Measurements from ENCODE around the gene DGKI. TPM values are rescaled to one million over a fixed set of nuclear protein-coding genes. Genes with fewer than 3 reads are reported as not detected.

The DGKI gene
- total and polyA plus RNA-seq, 2 of the 13 experiments (the other 11 are each of a cell fraction or from before 2014, with no cell fraction given) = 0.09 to 0.17 TPM

DNA sequence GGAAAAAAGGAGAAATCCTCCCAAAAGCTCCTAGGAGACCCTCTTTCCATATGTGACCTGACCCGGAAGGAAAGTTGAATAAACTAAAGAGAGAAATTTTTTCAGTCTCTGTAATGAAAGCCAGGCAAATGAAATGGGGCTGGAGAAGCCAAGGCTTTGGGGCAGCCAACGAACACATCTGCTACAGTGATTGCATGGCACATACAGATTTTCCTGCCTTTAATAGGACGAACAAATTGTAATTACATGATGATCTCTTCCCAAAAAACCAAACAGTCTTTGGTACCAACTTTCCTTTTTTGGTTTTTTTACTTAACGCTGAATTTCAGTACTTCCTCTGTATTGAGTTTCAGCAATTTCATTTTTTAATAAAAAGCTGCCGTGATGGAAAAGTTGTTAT, 479.8 kb downstream of the DGKI start:
- H3K27ac ChIP-seq (ENCODE audit: extremely low read length, insufficient read depth, low read length) = no peak overlapping the region
- FAIRE-seq (no peak), ATAC-seq (no peak), DNase-seq (ENCODE audit: low spot score) (no peak)
- H3K79me2 ChIP-seq (ENCODE audit: insufficient read depth, low read length) = no peaks in the 10 kb centered on the region
- H3K36me3 ChIP-seq (replicated peaks in 1 of 2; ENCODE audit: control insufficient read depth in 1 of 2, insufficient read depth in 2 of 2, low read length in 2 of 2) = no peaks in the 10 kb centered on the region
- no peaks in the 10 kb centered on the region for H4K20me1 ChIP-seq (ENCODE audit: insufficient read depth, low read length)
- intact Hi-C loops (cut with micrococcal nuclease; ENCODE audit: unreplicated experiment) (no loop called here), in situ Hi-C loops (cut with HindIII; ENCODE audit: extremely low pct_ligation_motif_present, low pct_unique_long_range_greater_than_20kb) (no loop called here)
- no peak overlapping the region for H3K4me3 ChIP-seq (replicated peaks in 1 of 3; ENCODE audit: insufficient read depth in 1 of 3, low read depth in 2 of 3, low read length in 3 of 3)
- no peaks in the 10 kb centered on the region for H3K27me3 ChIP-seq (ENCODE audit: control insufficient read depth in 1 of 2, insufficient read depth in 2 of 2, low read length in 2 of 2)
- 3% methylated on average over 5 of the region's 5 CpGs for WGBS (ENCODE audit: low lambda C conversion rate)
- no peaks in the 10 kb centered on the region for H3K4me1 ChIP-seq (ENCODE audit: insufficient read depth, low read length)
- ChIA-PET CTCF (ENCODE audit: low intra/inter-chr PET ratio, low total read pairs) (no interaction called here), POLR2A (no interaction called here)
- no peak overlapping the region for H3K4me2 ChIP-seq (ENCODE audit: low read depth, low read length)
- H3K9ac ChIP-seq (ENCODE audit: insufficient read depth, low read depth, low read length) = no peak overlapping the region
- no TSS peak for BruUV-seq (replicated peaks)
- no peak overlapping the region for H2AFZ ChIP-seq (ENCODE audit: low read length)
- peaks cover 19% of the 10 kb centered on the region for H3K9me3 ChIP-seq (ENCODE audit: low read length)
- TF ChIP-seq ARHGAP35 (CRISPR knock-in tag; IDR thresholded peaks at IDR 0.05; ENCODE audit: borderline replicate concordance) = no peak
- no peak for TF ChIP-seq CBFB (CRISPR knock-in tag; IDR thresholded peaks at IDR 0.05)
- TF ChIP-seq HHEX (CRISPR knock-in tag; IDR thresholded peaks at IDR 0.05) = no peak
- no peak for TF ChIP-seq ZFP1 (CRISPR knock-in tag; IDR thresholded peaks at IDR 0.05)
- TF ChIP-seq ZNF282 (IDR thresholded peaks at IDR 0.05; ENCODE audit: partially characterized antibody) = no peak
- no peak for TF ChIP-seq IRF1 (CRISPR knock-in tag; IDR thresholded peaks at IDR 0.05; ENCODE audit: low read depth)
- no peak for TF ChIP-seq ZFP90 (CRISPR knock-in tag; IDR thresholded peaks at IDR 0.05; ENCODE audit: borderline replicate concordance)
- TF ChIP-seq ZNF431 (CRISPR knock-in tag; IDR thresholded peaks at IDR 0.05; ENCODE audit: borderline replicate concordance, low read depth) = no peak
- no peak for TF ChIP-seq ZFAT (CRISPR knock-in tag; conservative IDR thresholded peaks at IDR 0.05)
- TF ChIP-seq MEF2D (CRISPR knock-in tag; IDR thresholded peaks at IDR 0.05) = no peak
- TF ChIP-seq, protein P1, sequence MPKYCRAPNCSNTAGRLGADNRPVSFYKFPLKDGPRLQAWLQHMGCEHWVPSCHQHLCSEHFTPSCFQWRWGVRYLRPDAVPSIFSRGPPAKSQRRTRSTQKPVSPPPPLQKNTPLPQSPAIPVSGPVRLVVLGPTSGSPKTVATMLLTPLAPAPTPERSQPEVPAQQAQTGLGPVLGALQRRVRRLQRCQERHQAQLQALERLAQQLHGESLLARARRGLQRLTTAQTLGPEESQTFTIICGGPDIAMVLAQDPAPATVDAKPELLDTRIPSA (CRISPR knock-in tag; IDR thresholded peaks at IDR 0.05; ENCODE audit: borderline replicate concordance) = no peak
- TF ChIP-seq ZBTB25 (CRISPR knock-in tag; IDR thresholded peaks at IDR 0.05) = no peak
